Amygdala (tissue), 56 donors: ENCODE results near the gene SETD1A.

ENCODE experiments used
- DNase-seq, 56 donors: peaks; one replicate each; lab custom pipeline; 2025; lab: John Stamatoyannopoulos, UW

Gene SETD1A

DNA sequence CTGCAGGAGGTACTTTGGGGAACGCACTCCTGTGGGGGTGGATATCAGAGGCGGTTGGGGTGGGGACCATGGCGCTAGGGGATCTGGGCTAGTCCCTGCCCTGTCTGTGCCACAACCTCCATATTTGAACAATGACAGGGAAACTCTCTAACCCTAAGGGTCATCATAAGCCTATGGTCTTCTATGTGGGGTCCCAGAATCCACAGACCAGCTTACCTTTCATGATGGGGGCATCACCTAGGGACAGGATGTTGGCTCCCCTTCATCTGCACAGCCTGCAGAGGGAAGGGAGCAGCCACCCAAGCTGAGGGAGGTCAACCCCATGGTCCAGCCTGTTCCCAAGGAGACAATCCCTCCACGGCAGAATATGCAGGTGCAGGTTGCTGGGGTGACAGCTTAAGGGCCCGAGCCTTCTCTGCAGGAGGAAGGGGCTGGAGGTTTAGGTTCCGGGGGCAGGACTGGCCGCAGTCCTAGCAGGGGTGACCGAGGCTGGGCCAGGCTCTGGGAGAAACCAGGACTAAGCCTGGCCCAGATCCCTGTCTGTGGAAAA is 7.0 kb upstream of the SETD1A start:
- DNase-seq = no peak

DNA sequence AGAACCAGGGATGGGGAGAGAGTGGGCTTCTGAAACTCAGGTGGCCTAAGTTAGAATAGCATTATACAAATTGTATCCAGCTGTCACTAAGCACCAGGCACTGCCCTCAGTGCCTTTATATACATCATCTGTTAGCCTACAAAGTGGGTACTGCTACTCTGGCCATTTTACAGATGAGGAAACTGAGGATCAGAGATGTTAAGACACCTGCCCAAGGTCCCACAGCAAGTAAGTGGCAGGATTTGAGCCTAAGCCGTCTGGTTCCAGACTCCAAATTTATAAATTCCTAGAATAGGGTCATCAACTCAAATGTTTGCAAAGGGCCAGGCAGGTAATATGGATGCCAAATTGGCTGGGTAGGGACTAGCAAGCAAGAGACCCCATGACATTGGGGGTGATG is 6.4 kb upstream of the SETD1A start:
- no peak for DNase-seq

DNA sequence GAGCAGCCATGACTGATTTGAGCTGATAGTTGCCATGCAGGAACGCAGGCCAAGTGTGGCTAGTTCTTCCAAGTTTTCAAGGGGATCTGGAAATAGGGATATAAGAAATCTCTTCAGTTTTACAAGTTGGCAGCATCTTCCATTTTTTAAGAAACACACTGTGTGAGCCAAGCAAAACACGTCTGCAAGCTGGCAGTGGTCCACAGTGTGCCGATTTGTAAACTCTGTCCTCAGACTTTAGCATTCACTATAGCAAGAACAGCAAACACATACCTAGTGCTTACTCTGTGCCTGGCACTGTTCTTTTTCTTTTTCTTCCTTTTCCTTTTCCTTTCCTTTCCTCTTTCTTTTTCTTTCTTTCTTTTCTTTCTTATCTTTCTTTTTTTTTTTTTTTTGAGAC is 5.8 kb upstream of the SETD1A start:
- no peak for DNase-seq

DNA sequence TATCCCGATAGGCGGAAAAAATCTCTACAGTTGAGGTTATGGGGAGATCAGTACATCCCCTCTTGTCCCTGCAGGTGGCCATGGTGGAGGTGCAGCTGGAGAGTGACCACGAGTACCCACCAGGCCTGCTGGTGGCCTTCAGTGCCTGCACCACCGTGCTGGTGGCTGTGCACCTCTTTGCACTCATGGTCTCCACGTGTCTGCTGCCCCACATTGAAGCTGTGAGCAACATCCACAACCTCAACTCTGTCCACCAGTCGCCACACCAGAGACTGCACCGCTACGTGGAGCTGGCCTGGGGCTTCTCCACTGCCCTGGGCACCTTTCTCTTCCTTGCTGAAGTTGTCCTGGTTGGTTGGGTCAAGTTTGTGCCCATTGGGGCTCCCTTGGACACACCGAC is 4.4 kb upstream of the SETD1A start:
- DNase-seq = no peak

DNA sequence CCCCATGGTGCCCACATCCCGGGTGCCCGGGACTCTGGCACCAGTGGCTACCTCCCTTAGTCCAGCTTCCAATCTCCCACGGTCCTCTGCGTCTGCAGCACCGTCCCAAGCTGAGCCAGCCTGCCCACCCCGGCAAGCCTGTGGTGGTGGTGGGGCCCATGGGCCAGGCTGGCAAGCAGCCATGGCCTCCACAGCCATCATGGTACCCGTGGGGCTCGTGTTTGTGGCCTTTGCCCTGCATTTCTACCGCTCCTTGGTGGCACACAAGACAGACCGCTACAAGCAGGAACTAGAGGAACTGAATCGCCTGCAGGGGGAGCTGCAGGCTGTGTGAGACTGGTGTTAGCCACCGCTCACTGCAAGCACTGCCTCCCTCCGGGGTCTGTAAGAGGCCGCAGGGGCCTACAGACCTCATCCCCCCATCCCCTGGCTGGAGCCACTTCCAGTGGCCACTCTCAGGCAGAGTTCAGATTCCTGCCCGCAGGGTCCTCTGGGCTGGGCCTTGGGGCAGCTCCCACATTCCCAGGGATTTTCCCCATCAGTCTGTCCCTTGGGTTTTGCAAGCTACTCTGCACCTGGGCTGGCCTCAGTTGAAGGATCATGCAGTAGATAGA is 3.9 kb upstream of the SETD1A start:
- DNase-seq = peak in 41 of 56 donors; percentile 13 to 77 (median 41)

DNA sequence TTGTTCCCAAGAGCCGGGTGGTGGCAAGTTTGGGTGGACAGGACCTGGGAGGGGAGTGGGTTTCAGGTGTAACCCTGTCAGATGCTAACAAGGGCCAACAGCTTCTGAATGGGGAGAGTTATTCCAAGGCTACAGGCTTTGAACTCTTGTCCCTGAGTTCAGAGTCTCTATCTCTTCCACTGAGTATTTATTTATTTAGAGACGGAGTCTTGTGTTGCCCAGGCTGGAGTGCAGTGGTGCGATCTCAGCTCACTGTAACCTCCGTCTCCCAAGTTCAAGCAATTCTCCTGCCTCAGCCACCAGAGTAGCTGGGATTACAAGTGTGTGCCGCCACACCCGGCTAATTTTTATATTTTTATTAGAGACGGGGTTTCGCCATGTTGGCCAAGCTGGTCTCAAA is 2.6 kb upstream of the SETD1A start:
- no peak for DNase-seq

DNA sequence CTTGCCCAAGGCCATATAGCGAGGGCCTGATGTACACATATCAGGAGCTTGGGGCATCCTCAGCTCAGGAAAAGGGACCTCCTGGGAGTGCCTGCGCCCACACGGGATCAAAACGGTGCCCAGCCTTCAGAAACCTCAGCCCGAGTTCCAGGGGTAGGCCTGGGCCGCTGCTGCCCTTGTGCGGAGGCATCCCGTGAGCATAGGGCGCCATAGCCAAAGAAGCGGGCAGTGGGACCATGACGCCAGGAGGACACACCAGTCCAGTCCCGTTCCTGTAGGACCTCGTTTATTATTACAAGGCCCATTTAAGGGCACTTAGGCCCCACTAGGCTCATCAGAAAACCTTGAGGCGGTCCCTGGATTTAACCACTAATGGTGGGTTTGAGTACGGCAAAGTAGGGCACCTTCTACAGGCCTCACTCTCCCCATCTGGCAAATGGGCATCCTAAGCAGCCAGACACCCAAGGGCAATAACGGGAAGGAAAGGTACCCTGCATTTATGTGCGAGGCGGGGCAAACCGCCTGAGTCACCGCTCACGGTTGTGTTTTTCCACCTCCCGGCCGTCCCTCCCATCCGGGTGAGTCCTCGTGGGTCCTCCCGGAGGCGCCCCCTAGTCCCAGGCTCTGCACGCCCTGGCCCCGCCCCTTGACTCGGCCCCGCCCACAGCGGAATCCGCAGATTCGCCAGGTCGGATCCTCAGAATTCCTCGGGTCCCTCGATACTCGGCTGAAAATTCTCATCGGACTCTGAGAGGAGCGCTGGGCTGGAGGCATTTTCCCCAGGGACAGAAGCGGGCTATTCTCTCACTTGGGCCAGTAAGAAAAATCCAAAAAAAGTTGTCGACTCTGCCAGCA is 726 bp upstream of the SETD1A start:
- peak in 51 of 56 donors; percentile 22 to 87 (median 72) for DNase-seq

DNA sequence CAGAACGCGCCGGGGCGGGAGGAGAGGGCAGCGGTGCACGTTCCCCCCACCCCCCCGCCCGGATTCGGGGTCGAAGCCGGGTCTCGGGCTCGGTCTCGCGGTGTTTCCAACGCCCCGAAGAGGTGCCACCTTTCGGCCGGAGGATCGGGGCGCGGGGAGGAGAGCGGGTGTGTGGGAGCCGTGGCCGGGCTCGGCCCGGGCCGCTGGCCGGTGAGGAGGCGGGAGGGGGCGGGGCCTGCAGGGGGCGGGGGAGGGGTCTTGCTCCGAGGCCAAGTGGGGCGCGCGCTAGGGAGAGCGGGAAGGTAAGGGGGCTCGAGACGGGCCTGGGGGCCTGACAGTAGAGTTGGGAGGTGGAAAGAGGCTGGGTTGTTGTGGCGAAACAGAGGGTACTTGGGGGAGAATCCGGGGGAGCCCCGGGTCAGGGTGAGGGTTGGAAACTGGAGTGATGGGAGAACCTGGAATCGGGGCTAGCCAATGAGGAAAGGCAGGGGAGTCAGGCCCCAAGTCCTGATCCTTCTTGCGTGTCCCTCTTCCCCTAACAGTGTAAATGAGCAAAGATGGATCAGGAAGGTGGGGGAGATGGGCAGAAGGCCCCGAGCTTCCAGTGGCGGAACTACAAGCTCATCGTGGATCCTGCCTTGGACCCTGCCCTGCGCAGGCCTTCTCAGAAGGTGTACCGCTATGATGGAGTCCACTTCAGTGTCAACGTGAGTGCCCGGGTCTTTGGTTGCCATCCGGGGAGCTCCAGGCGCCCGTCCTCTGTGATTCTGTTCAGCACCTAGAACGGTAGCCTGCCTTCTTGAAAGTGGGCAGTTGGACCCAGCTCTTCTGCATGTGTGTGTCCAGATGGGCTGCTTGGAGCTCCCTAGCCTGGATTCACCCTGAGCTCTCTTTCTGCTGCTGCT is 873 bp downstream of the SETD1A start:
- DNase-seq = peak in 21 of 56 donors; percentile 25 to 77 (median 51)

DNA sequence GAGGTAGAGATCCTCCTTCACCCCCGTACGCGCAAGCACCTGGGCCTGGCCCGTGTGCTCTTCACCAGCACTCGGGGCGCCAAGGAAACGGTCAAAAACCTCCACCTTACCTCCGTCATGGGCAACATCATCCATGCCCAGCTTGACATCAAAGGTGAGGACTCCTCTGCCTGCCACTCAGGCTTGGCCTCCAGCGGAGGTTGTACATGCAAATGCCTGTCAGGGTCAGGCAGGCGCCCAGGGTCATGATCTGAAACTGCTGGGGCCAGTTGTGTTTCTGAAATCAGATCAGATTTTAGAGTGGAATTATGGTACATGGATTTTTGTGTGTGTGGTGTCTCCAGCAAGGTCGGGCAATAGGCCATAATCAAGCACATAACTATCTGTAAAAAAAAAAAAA is 3.8 kb downstream of the SETD1A start:
- DNase-seq = no peak

DNA sequence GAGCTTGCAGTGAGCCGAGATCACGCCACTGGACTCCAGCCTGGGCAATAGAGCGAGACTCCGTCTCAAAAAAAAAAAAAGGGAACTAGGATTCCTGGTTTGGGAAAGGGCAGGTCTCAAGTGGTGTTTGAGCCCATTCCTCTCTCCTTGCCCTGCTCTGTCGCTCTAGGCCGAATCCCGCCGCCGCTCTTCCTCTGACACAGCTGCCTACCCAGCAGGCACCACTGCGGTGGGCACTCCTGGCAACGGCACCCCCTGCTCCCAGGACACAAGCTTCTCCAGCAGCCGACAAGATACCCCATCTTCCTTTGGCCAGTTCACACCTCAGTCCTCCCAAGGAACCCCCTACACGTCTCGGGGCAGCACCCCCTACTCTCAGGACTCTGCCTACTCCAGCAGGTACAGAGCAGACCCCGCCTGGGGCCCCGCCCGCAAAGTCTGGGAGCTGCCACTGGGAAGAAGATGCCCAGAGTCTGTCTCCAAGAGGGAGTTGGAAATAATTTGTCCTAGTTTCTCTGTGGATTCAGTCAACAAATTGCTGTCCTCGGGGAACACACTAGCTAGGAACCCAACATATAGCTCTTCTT is 6.5 kb downstream of the SETD1A start:
- no peak for DNase-seq

DNA sequence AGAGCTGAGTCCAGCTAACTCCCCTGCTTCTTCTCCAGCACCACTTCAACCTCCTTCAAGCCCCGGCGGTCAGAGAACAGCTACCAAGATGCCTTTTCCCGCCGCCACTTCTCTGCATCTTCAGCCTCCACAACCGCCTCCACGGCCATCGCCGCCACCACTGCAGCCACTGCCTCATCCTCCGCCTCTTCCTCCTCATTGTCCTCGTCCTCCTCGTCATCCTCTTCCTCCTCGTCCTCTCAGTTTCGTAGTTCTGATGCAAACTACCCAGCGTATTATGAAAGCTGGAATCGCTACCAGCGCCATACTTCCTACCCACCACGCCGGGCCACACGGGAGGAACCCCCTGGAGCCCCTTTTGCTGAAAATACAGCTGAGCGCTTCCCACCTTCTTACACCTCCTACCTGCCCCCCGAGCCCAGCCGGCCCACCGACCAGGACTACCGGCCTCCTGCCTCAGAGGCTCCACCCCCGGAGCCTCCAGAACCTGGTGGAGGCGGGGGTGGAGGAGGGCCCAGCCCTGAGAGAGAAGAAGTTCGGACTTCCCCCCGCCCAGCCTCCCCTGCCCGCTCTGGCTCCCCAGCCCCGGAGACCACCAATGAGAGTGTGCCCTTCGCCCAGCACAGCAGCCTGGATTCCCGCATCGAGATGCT is 7.1 kb downstream of the SETD1A start:
- DNase-seq = no peak

DNA sequence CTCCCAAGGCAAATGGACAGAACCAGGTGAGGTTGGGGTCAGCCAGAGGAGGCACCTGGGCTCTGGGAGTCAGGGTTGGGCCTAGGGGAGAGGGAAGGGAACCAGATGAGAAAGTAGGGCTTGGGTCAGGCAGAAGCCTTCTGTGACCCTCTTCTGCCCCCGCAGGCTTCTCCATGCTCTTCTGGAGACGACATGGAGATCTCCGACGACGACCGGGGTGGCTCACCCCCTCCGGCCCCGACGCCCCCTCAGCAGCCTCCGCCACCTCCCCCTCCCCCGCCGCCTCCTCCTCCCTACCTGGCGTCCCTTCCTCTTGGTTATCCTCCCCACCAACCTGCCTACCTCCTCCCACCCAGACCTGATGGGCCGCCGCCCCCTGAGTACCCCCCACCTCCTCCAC is 7.9 kb downstream of the SETD1A start:
- no peak for DNase-seq

DNA sequence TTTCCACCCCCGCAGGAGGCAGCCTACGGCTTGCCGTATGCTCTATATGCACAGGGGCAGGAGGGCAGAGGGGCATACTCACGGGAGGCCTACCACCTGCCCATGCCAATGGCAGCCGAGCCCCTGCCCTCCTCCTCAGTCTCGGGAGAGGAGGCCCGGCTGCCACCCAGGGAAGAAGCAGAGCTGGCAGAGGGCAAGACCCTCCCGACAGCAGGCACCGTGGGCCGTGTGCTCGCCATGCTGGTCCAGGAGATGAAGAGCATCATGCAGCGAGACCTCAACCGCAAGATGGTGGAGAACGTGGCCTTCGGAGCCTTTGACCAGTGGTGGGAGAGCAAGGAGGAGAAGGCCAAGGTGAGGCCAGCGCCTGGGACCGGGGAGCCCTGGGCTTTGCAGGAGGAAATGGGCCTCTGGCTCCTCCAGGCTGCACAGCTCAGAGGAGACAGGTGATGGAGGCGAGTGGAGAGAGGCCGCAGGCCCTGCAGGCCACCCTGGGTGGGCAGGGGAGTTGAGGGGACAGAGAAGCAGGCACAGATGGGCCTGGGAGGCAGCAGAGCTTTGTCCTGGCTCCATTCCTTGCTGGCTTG is 8.6 kb downstream of the SETD1A start:
- DNase-seq = no peak

DNA sequence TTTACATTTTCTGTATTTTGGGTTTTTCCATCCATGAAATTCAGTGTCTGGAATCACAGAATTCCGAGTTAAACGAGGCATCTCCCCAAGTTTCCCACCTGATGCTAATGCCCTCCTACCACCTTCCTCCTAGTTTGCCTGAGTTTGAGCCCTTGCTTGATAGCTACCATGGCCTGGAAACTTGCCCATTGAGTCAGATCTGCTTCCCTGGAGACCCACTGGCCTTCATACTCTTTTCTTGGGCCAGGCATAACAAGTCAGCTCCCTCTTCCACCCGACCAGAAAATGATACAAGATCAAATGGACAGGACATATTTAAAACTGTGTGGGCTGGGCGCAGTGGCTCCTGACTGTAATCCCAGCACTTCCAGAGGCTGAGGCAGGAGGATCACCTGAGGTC is 10.2 kb downstream of the SETD1A start:
- DNase-seq = no peak

DNA sequence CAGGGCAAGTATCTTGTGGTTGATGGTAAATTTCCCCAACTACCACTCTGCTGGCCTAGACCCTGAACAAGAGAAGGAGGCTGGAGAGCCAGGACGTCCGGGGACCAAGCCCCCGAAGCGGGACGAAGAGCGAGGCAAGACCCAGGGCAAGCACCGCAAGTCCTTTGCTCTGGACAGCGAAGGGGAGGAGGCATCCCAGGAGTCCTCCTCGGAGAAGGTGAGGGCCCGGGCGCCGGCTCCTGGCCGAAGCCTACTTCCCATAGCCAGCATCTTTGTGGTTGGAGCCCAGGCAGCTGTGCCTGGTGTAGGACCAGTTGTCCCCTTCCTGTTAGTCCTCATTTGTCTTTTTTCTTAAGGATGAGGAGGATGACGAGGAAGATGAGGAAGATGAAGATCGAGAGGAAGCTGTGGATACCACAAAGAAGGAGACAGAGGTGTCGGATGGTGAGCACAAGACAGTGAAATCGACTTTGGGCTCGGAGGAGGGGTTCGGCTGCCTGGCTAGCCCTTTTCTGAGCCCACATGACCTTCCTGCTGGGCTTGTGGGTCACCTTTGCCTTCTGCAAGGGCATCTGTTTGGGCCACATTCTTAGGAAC is 11.8 kb downstream of the SETD1A start:
- DNase-seq = no peak

DNA sequence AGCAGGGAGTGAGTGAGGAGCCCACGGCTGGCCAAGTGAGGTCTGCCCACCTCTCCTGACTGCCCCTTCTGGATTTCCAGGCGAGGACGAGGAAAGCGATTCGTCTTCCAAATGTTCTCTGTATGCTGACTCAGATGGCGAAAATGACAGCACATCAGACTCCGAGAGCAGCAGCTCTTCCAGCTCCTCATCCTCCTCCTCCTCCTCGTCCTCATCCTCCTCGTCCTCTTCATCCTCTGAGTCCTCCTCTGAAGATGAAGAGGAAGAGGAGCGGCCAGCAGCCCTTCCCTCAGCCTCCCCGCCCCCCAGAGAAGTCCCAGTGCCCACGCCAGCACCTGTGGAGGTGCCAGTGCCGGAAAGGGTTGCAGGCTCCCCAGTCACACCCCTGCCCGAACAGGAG is 13.7 kb downstream of the SETD1A start:
- DNase-seq = no peak

DNA sequence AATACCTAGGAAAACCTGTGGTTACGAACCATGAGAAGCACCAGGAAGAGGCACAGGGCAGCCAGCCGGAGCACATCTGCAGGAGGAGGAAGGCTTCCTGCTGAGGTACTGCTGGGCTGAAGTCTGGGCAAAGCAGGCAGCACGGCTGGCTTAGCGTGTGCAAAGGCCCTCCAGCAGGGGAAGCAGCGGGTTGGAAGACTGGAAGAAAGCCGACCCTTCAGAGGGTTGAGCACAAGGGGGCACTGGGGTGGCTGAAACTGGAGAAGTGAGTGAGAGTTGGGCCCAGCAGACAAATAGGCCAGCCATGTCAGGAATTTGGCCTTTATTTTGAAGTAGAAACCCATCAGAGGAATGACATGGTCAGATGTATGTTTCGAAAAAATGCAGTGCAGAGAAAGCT is 15.3 kb downstream of the SETD1A start:
- DNase-seq = no peak

DNA sequence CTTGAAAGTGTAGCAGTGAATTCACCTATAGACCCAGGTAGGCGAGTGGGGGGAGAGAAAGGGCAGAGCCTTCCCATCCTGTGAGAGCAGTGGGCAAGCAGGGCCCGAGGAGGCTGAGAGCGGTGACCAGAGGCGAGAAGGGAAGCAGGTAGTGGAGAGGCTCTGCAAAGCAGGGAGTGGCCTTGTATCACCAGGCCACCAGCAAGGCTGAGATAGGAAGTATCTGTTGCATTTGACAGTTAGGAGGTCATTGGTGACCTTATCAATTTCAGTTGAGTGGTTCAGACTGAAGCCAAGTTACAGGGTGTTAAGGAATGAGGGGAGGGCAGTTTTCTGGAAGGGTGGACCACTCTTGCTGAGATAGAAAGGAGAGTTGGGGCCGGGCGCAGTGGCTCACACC is 16.8 kb downstream of the SETD1A start:
- DNase-seq = no peak

DNA sequence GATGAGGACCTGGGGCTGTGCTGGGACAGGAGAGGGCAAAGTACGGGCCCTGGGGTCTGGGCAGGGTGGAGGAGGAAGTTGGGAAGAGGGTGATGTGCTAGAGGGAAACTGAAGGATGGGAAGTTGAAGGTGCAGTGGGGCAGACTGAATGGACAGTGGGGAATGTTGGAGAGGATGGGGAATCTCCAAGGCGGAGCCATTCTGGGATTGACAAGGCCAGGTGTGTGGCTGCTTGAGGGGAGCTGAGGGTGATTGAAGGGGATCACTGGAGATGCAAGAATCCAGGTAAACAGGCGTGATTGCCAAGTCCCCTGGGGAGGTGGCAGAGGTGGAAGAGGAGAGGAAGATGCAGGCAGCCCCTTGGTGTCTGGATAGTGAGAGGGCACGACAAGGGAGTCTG is 18.9 kb downstream of the SETD1A start:
- no peak for DNase-seq
